ENCODE results near the gene BIRC3. TPM values are rescaled to one million over a fixed set of nuclear protein-coding genes. Genes with fewer than 3 reads are reported as not detected.

BIRC3 gene
- total and polyA plus RNA-seq, 2 of the 8 experiments (the other 6 are each of a cell fraction or from before 2014, with no cell fraction given), result 0.08 to 0.20 TPM

GRCh38 chr11:102320679-102321078, 3.4 kb downstream of the BIRC3 start:
- H2BK20ac ChIP-seq (ENCODE audit: low read length), result no peak overlapping the region
- ChIA-PET POLR2A (ENCODE audit: partially characterized antibody) (interaction anchor here (0.9 to 1.8 kb wide), 2 partner anchors 21 to 86 kb away, joined by 3 read pairs; no protein-coding TSS in a partner anchor), CTCF (ENCODE audit: partially characterized antibody) (interaction anchor here (0.7 to 4.1 kb wide), 4 partner anchors 10 to 197 kb away, joined by 3 to 22 read pairs (median 4); no protein-coding TSS in a partner anchor)
- FAIRE-seq (no peak), DNase-seq (ENCODE audit: low read depth in 1 of 2, low spot score in 2 of 2) (no peak)
- H3K18ac ChIP-seq (ENCODE audit: extremely low read depth, low read length), result no peak overlapping the region
- peaks cover 6% of the 10 kb centered on the region; the same call in 1 of the 2 replicates for H3K23me2 ChIP-seq (ENCODE audit: low read depth, low read length)
- H2BK5ac ChIP-seq (ENCODE audit: low read depth, low read length), result no peak overlapping the region
- H2BK120ac ChIP-seq (replicated peaks; ENCODE audit: low read depth, low read length), result no peak overlapping the region
- no peak overlapping the region for H3K23ac ChIP-seq (ENCODE audit: insufficient read length)
- no peak overlapping the region for H3K14ac ChIP-seq (ENCODE audit: insufficient read length)
- H4K8ac ChIP-seq (ENCODE audit: extremely low read depth, insufficient read depth, low read length), result no peak overlapping the region
- no peaks in the 10 kb centered on the region for H3K36me3 ChIP-seq (ENCODE audit: control insufficient read depth in 2 of 4, insufficient read depth in 4 of 4, low read length in 3 of 4)
- H3K4me3 ChIP-seq (ENCODE audit: extremely low read depth in 1 of 4, insufficient read depth in 2 of 4, low read depth in 3 of 4, low read length in 4 of 4), result no peak overlapping the region
- no peak overlapping the region for H3K27ac ChIP-seq (ENCODE audit: low read depth, low read length)
- no peak overlapping the region for H3K56ac ChIP-seq (replicated peaks; ENCODE audit: insufficient read length, low read depth, low read length)
- H2AFZ ChIP-seq (ENCODE audit: low read length), result no peak overlapping the region
- H3K9me3 ChIP-seq (ENCODE audit: insufficient read depth in 2 of 2, low read depth in 1 of 2, low read length in 1 of 2), result no peaks in the 10 kb centered on the region
- H4K91ac ChIP-seq (replicated peaks; ENCODE audit: insufficient read length, low read length), result no peak overlapping the region
- H3K4ac ChIP-seq (replicated peaks; ENCODE audit: insufficient read length, low read depth, low read length), result no peak overlapping the region
- no peak overlapping the region for H2AK5ac ChIP-seq (ENCODE audit: low read depth, low read length)
- no peaks in the 10 kb centered on the region for H3K79me2 ChIP-seq (ENCODE audit: control insufficient read depth in 1 of 2, insufficient read depth in 2 of 2, low read length in 2 of 2)
- no peak overlapping the region for H2BK15ac ChIP-seq (ENCODE audit: low read length)
- H3K9ac ChIP-seq (replicated peaks in 1 of 4; ENCODE audit: extremely low read depth in 1 of 4, low read depth in 3 of 4, low read length in 3 of 4), result no peak overlapping the region
- no peak overlapping the region for H4K5ac ChIP-seq (ENCODE audit: insufficient read length, low read depth, low read length)
- no peaks in the 10 kb centered on the region for H3K79me1 ChIP-seq (ENCODE audit: low read depth, low read length)
- no peak for TF ChIP-seq ATF3 (IDR thresholded peaks at IDR 0.05; ENCODE audit: insufficient read depth, low read depth, low read length)
- no peak for TF ChIP-seq HDAC2 (IDR thresholded peaks at IDR 0.05; ENCODE audit: borderline replicate concordance in 1 of 2, low read depth in 2 of 2, low read length in 2 of 2)
- no peak for TF ChIP-seq TAF1 (IDR thresholded peaks at IDR 0.05; ENCODE audit: low read depth, low read length)
- no peak for TF ChIP-seq KDM5A (IDR thresholded peaks at IDR 0.05; ENCODE audit: low read length)
- TF ChIP-seq GABPA (IDR thresholded peaks at IDR 0.05; ENCODE audit: borderline replicate concordance, insufficient read depth, low read length), result no peak
- no peak for TF ChIP-seq SRF (IDR thresholded peaks at IDR 0.05; ENCODE audit: low read depth, low read length)
- no peaks in the 10 kb centered on the region for H4K20me1 ChIP-seq (replicated peaks in 1 of 2; ENCODE audit: control insufficient read depth in 1 of 2, insufficient read depth in 2 of 2, low read length in 2 of 2)
- H3K4me1 ChIP-seq (replicated peaks in 1 of 4; ENCODE audit: control insufficient read depth in 3 of 4, insufficient read depth in 4 of 4, low read length in 3 of 4), result peaks cover 0 to 1% (median 0%) of the 10 kb centered on the region in 4 experiments; a peak in 1 of 7 replicates
- no peak overlapping the region for H2BK12ac ChIP-seq (ENCODE audit: low read depth, low read length)
- no peaks in the 10 kb centered on the region for H3K27me3 ChIP-seq (replicated peaks in 1 of 4; ENCODE audit: control insufficient read depth in 3 of 4, extremely low read depth in 1 of 4, insufficient read depth in 3 of 4, low read length in 3 of 4)
- H3K4me2 ChIP-seq (ENCODE audit: insufficient read depth in 1 of 2, low read depth in 2 of 2, low read length in 2 of 2), result no peak overlapping the region
